CD14-positive monocyte (primary cell): ENCODE data around the gene DPPA2. TPM values are rescaled to one million over a fixed set of nuclear protein-coding genes. Genes with fewer than 3 reads are reported as not detected.
"Not testable (repeated sequence)": the region's sequence is repeated elsewhere in the genome, so short reads cannot be mapped to it uniquely, and the experiment has no call there.

ENCODE experiments used
- DNase-seq, 3 donors: peaks; one replicate each; pipeline ENCODE4 v3.0.0-alpha.2; 2011 to 2022
- H2AFZ ChIP-seq: 2 replicates; pipeline ENCODE4 v1.6.0; 2012; ENCODE audit warnings: mild to moderate bottlenecking, low read depth, low read length, inconsistent platforms; ENCODE audit not compliant: insufficient read depth, poor library complexity, severe bottlenecking
- H3K27ac ChIP-seq, 2 donors: 1 replicate in 1 of 2; 2 replicates in 1 of 2; pipeline ENCODE4 v1.5.1; 2012 to 2013; ENCODE audit warnings: low read length in 2 of 2, control low read depth in 1 of 2, inconsistent platforms in 1 of 2, low read depth in 1 of 2, mild to moderate bottlenecking in 1 of 2
- H3K27me3 ChIP-seq, 2 donors: one replicate each; pipeline versions ENCODE4 v1.6.0 to v1.6.1; 2011 to 2013; ENCODE audit warnings: low read length in 2 of 2; ENCODE audit not compliant: control insufficient read depth in 2 of 2, insufficient read depth in 2 of 2
- H3K36me3 ChIP-seq, 2 donors: replicated peaks in 1 of 2; 1 replicate in 1 of 2; 2 replicates in 1 of 2; pipeline versions ENCODE4 v1.5.1 to v1.6.1; 2012 to 2013; ENCODE audit warnings: low read length in 2 of 2, control low read depth in 1 of 2, inconsistent platforms in 1 of 2, mild to moderate bottlenecking in 1 of 2; ENCODE audit not compliant: insufficient read depth in 2 of 2, control insufficient read depth in 1 of 2
- H3K4me1 ChIP-seq, 2 donors: 1 replicate in 1 of 2; 2 replicates in 1 of 2; pipeline versions ENCODE4 v1.5.1 to v1.6.1; 2012 to 2013; ENCODE audit warnings: low read length in 2 of 2, control low read depth in 1 of 2, inconsistent platforms in 1 of 2, mild to moderate bottlenecking in 1 of 2, moderate library complexity in 1 of 2; ENCODE audit not compliant: insufficient read depth in 2 of 2, control insufficient read depth in 1 of 2
- H3K4me2 ChIP-seq: replicated peaks from 2 replicates; pipeline ENCODE3; 2012; ENCODE audit warnings: low read length, moderate library complexity, mild to moderate bottlenecking; ENCODE audit not compliant: poor library complexity, severe bottlenecking; ENCODE audit errors: extremely low read depth
- H3K4me3 ChIP-seq, 3 experiments: fragments of 200-600 bp in 1 of 3; sonication (generic) in 1 of 3; replicated peaks in 1 of 3; 1 replicate in 2 of 3; 2 replicates in 1 of 3; pipeline ENCODE4 v1.5.1; 2011 to 2013; ENCODE audit warnings: low read length in 3 of 3, mild to moderate bottlenecking in 3 of 3, control low read depth in 2 of 3, low read depth in 2 of 3, inconsistent platforms in 1 of 3, moderate library complexity in 1 of 3
- H3K79me2 ChIP-seq: 2 replicates; pipeline ENCODE4 v1.6.0; 2012; ENCODE audit warnings: mild to moderate bottlenecking, control low read depth, inconsistent platforms, low read length, moderate library complexity; ENCODE audit not compliant: insufficient read depth
- H3K9ac ChIP-seq: 2 replicates; pipeline ENCODE4 v1.6.0; 2017; ENCODE audit warnings: low read length, mild to moderate bottlenecking; ENCODE audit not compliant: insufficient read depth, poor library complexity, severe bottlenecking
- H3K9me3 ChIP-seq, 2 donors: replicated peaks in 1 of 2; 1 replicate in 1 of 2; 2 replicates in 1 of 2; pipeline versions ENCODE4 v1.5.1 to v1.6.1; 2012 to 2013; ENCODE audit warnings: low read length in 2 of 2, control low read depth in 1 of 2; ENCODE audit not compliant: control insufficient read depth in 1 of 2, insufficient read depth in 1 of 2
- H4K20me1 ChIP-seq: 2 replicates; pipeline ENCODE4 v1.6.0; 2012; ENCODE audit warnings: mild to moderate bottlenecking, low read length, control low read depth, moderate library complexity; ENCODE audit not compliant: insufficient read depth
- H3K27ac Mint-ChIP-seq, 7 donors: one replicate each; pipeline ENCODE4 v1.8.0; 2020; ENCODE audit warnings: mild to moderate bottlenecking in 7 of 7, mixed read lengths in 7 of 7, moderate library complexity in 6 of 7, inconsistent platforms in 2 of 7
- H3K27me3 Mint-ChIP-seq, 3 donors: one replicate each; pipeline ENCODE4 v1.8.0; 2021 to 2022; ENCODE audit warnings: low read depth in 3 of 3, mild to moderate bottlenecking in 3 of 3, mixed read lengths in 3 of 3, moderate library complexity in 3 of 3, inconsistent platforms in 1 of 3
- H3K36me3 Mint-ChIP-seq, 2 donors: one replicate each; pipeline ENCODE4 v1.8.0; 2020; ENCODE audit warnings: mixed read lengths in 2 of 2, inconsistent platforms in 1 of 2, mild to moderate bottlenecking in 1 of 2
- H3K4me1 Mint-ChIP-seq: one replicate; pipeline ENCODE4 v1.8.0; 2020; ENCODE audit warnings: mild to moderate bottlenecking, mixed read lengths
- H3K4me3 Mint-ChIP-seq, 2 donors: one replicate each; pipeline ENCODE4 v1.8.0; 2020; ENCODE audit warnings: mild to moderate bottlenecking in 2 of 2, mixed read lengths in 2 of 2, moderate library complexity in 1 of 2
- H3K9me3 Mint-ChIP-seq, 7 donors: one replicate each; pipeline ENCODE4 v1.8.0; 2020 to 2022; ENCODE audit warnings: mixed read lengths in 7 of 7, mild to moderate bottlenecking in 6 of 7, moderate library complexity in 6 of 7, inconsistent platforms in 2 of 7
- WGBS: methylation state at CpG from one replicate; pipeline ENCODE4 v1.1.5; 2013; ENCODE audit warnings: missing lambda C conversion rate; ENCODE audit not compliant: insufficient coverage; 5-methylcytosine and 5-hydroxymethylcytosine counted together
- intact Hi-C, 2 donors: fragments of 100-400 bp; cut with micrococcal nuclease; formaldehyde crosslinking; loops; one replicate each; pipeline versions ENCODE4 v1.15.0 to v1.15.1; 2023
- polyA plus RNA-seq, 3 donors: library from polyadenylated mRNA; depleted of rRNA in 1 of 3; unstranded in 2 of 3; stranded (reverse) in 1 of 3; fragments of 300-500 nt in 2 of 3; fragments of >200 nt in 1 of 3; fragmentation: Illumina TruSeq in 2 of 3; gene quantifications; 1 replicate in 2 of 3; 2 replicates in 1 of 3; pipeline ENCODE4 v1.2.3, GENCODE V29; 2012 to 2021
- TF ChIP-seq, protein P1 (sequence below): fragments of 200-600 bp; IDR thresholded peaks from one replicate; pipeline ENCODE4 v1.8.0; 2022; ENCODE audit warnings: antibody characterized with exemption, mild to moderate bottlenecking

DPPA2 gene
- polyA plus RNA-seq, 3 donors = not detected

DNA sequence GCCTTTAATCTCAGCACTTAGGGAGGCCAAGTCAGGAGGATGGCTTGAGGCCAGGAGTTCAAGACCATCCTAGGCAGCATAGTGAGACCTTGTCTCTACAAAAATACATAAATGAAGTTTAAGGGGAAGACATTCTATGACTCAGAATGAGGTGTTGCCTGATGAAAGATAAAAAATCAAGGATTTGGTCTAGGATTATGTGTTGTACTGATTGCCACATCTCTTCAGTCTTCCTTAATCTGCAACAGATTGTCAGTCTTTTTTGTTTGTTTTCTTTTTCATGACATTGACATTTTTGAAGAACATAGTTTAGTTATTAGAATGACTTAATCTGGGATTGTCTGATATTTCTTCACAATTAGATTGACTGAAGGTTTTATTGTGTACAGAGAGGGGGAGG, 47.3 kb upstream of the DPPA2 start:
- no peak overlapping the region for H3K27ac Mint-ChIP-seq
- H3K9me3 Mint-ChIP-seq = peaks cover 0 to 2% (median 0%) of the 10 kb centered on the region in 7 donors
- Histone ChIP-seq H3K4me1 (no peaks in the 10 kb centered on the region), H3K79me2 (no peaks in the 10 kb centered on the region), H2AFZ (no peak overlapping the region), H3K9me3 (no peaks in the 10 kb centered on the region), H3K27ac (no peak overlapping the region), H3K9ac (no peak overlapping the region), H3K4me3 (no peak overlapping the region), H4K20me1 (no peaks in the 10 kb centered on the region), H3K4me2 (no peak overlapping the region), H3K36me3 (no peaks in the 10 kb centered on the region), H3K27me3 (no peaks in the 10 kb centered on the region)
- no peak overlapping the region for H3K4me3 Mint-ChIP-seq
- TF ChIP-seq, protein P1, sequence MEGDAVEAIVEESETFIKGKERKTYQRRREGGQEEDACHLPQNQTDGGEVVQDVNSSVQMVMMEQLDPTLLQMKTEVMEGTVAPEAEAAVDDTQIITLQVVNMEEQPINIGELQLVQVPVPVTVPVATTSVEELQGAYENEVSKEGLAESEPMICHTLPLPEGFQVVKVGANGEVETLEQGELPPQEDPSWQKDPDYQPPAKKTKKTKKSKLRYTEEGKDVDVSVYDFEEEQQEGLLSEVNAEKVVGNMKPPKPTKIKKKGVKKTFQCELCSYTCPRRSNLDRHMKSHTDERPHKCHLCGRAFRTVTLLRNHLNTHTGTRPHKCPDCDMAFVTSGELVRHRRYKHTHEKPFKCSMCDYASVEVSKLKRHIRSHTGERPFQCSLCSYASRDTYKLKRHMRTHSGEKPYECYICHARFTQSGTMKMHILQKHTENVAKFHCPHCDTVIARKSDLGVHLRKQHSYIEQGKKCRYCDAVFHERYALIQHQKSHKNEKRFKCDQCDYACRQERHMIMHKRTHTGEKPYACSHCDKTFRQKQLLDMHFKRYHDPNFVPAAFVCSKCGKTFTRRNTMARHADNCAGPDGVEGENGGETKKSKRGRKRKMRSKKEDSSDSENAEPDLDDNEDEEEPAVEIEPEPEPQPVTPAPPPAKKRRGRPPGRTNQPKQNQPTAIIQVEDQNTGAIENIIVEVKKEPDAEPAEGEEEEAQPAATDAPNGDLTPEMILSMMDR = no peak
- no peaks in the 10 kb centered on the region for H3K36me3 Mint-ChIP-seq
- intact Hi-C loops = no loop called here
- DNase-seq = no peak
- H3K4me1 Mint-ChIP-seq = no peaks in the 10 kb centered on the region
- peaks cover 0 to 2% (median 2%) of the 10 kb centered on the region in 3 donors for H3K27me3 Mint-ChIP-seq

DNA sequence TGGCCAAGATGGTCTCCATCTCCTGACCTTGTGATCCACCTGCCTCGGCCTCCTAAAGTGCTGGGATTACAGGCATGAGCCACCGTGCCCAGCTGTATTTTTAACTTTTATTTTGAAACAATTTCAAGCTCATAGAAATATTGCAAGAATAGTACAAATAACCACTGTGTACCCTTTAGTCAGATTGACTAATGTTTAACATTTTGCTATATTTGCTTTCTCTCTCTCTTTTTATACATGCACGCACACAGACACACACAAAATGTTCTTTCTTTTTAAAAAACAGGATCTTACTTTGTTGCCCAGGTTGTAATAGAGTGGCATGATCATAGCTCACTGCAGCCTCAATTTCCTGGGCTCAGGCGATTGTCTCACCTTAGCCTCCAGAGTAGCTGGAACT, 46.5 kb upstream of the DPPA2 start:
- no peak overlapping the region for H3K27ac Mint-ChIP-seq
- TF ChIP-seq, protein P1 = no peak
- no peaks in the 10 kb centered on the region for H3K4me1 Mint-ChIP-seq
- Histone ChIP-seq H3K27ac (no peak overlapping the region), H3K4me2 (no peak overlapping the region), H3K27me3 (no peaks in the 10 kb centered on the region), H3K4me1 (no peaks in the 10 kb centered on the region), H3K36me3 (no peaks in the 10 kb centered on the region), H3K9me3 (no peaks in the 10 kb centered on the region), H4K20me1 (no peaks in the 10 kb centered on the region), H3K79me2 (no peaks in the 10 kb centered on the region), H3K9ac (no peak overlapping the region), H3K4me3 (no peak overlapping the region), H2AFZ (no peak overlapping the region)
- no peak for DNase-seq
- H3K4me3 Mint-ChIP-seq = no peak overlapping the region
- H3K36me3 Mint-ChIP-seq = no peaks in the 10 kb centered on the region
- intact Hi-C loops = no loop called here
- 98% methylated on average over 3 of the region's 4 CpGs for WGBS
- peaks cover 0 to 2% (median 2%) of the 10 kb centered on the region in 3 donors for H3K27me3 Mint-ChIP-seq
- H3K9me3 Mint-ChIP-seq = peaks cover 0 to 3% (median 0%) of the 10 kb centered on the region in 7 donors

DNA sequence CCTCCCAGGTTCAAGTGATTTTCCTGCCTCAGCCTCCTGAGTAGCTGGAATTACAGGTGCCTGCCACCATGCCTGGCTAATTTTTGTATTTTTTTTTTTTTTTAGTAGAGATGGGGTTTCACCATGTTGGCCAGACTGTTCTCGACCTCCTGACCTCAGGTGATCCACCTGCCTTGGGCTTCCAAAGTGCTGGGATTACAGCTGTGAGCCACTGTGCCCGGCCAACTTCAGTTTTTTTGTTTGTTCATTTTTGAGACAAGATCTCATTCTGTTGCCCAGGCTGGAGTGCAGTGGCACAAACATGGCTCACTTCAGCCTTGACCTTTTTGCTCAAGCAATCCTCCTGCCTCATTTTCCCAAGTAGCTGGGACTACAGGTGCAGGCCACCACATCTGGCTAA, 42.5 kb upstream of the DPPA2 start:
- H3K27me3 Mint-ChIP-seq, H3K4me3 ChIP-seq, H3K36me3 ChIP-seq, H3K4me2 ChIP-seq, H3K4me1 Mint-ChIP-seq, H3K4me3 Mint-ChIP-seq, H3K36me3 Mint-ChIP-seq, H3K79me2 ChIP-seq, H4K20me1 ChIP-seq, H3K9me3 Mint-ChIP-seq, H3K9ac ChIP-seq, H2AFZ ChIP-seq, DNase-seq, H3K9me3 ChIP-seq, H3K4me1 ChIP-seq, H3K27ac ChIP-seq, intact Hi-C loops, H3K27me3 ChIP-seq: not testable (repeated sequence)
- peak overlapping the region in 1 of 7 donors; percentile 50 for H3K27ac Mint-ChIP-seq
- 70% methylated on average over 2 of the region's 2 CpGs for WGBS
